ENCODE measurements around the gene PDE6A.
"Not testable (repeated sequence)": the region's sequence is repeated elsewhere in the genome, so short reads cannot be mapped to it uniquely, and the experiment has no call there.

Gene PDE6A

DNA sequence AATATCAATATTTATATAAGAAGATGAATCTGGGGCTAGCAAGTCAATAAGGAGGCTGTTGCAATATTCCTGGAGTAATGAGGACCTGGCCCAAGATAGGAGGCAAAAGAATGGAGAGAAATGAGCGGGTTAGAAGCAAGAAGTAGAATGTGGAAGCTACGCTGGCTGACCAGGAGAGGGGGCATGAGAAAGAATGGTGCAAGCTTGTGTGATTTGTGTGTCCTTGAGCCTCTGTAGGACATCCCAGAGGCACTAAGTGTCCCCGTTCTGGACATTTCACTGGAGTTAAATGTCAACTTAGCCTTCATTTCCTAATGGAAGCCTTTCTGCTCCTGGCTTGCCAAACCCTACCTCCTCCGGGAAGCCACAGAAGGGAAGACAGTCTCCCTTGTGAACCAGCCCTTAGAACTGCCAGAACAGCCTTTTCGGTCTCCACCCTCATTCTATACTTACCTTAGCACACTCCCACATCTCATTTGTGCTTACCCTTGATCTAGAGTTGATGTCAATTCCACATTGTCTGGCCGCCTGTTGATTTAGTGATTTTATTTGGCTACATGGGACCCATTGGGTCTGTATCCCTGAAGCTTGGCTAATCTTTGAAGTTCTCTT, 6.7 kb upstream of the PDE6A start:
- no peak for DNase-seq (ENCODE audit: low read depth)

GRCh38 chr5:149948993-149949392, 4.4 kb upstream of the PDE6A start:
- DNase-seq (ENCODE audit: low read depth) = no peak

DNA sequence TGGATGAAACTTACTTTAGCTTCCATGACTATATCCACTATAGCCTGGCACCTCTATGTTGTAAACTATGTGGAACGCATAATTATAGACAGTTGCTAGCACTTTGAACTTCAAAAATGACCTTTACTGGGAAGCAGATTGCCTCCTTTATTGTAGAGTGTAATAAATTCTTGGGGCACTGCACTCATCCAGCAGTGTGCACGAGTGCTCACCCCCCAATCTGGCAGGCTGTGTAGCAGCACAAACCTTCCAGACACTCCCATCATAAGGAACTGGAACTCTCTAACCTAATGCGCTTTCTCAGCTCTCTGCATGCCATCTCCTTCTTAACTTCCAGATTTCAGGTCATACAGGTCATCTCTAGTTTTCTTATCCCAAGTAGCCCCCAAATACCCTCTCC, 1.5 kb upstream of the PDE6A start:
- DNase-seq (ENCODE audit: low read depth) = no peak

- not testable (repeated sequence) for DNase-seq (ENCODE audit: low read depth)
These were observed 1.2 kb downstream of the PDE6A start for GRCh38 chr5:149943177-149943949.

DNA sequence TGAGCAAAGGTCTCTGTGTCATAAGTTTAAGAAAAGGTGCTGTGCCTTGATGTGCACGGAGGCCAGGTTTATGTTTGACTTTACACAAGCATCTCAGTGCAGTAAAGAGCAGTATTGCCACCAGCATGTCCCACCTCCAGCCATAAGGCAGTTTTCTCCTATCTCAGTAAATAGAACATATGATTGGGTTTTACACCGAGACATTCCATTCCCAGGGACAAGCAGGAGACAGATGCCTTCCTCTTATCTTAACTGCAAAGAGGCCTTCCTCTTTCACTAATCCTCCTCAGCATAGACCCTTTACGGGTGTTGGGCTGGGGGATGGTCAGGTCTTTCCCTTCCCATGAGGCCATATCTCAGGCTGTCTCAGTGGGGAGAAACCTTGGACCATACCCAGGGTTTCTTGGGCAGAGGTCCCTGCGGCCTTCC, 1.8 kb downstream of the PDE6A start:
- DNase-seq (ENCODE audit: low read depth) = not testable (repeated sequence)

GRCh38 chr5:149942199-149942598, 2.4 kb downstream of the PDE6A start:
- no peak for DNase-seq (ENCODE audit: low read depth)

- DNase-seq (ENCODE audit: low read depth) = no peak
These were observed 2.8 kb downstream of the PDE6A start for GRCh38 chr5:149941795-149942194.

DNA sequence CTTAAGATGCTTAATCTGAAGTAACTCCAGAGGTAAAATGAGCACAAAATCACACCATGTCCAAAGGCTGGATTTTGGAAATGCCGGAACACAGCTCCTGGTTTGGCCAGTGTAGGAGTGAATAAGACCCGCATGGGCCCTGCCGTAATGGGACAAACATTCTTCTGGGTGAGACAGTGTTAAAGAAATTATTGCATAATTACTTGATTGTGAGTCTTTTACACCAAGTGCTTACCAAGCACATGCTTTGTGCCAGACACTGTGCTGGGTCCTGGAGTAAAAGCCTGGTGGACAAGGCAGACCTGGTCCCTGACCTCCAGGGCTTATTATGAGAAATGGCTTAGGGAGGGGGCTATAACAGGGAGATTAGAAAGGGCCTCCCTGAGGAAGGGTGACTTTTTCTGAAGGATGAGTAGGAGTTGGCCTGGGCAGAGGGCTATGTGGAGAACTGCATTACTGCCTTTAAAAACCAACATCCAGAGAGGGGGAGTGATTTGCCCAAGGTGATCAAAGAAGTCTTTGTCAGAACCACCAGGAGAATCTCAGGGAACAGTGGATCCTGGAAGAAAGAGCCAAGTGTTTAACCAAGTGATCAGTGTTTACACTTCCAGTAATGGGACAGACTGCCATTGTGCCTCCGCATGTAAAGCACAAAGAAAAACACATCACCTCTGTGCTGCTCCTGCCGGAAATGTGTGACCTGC, 3.5 kb downstream of the PDE6A start:
- no peak for DNase-seq (ENCODE audit: low read depth)

DNA sequence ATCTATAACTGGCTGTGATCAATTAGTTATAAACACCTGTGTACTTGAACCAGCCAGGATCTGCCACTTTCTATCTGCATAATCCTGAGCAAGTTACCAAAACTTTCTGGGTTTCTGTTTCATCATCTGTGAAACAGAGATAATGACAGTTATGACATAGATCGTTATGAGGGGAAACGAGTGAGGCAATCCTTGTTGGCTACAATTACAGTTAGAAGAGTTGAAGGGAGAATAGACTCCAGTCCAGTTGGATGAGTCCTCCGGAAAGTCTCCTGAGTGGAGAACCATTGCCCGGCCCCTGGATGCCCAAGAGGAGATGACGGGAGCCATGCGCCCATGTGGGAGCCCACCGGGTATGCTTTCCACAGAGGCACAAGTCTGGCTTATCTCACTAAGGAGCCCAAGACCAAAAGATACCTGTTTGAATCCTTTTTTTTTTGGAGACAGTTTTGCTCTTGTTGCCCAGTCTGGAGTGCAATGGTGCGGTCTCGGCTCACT, 4.5 kb downstream of the PDE6A start:
- no peak for DNase-seq (ENCODE audit: low read depth)

DNA sequence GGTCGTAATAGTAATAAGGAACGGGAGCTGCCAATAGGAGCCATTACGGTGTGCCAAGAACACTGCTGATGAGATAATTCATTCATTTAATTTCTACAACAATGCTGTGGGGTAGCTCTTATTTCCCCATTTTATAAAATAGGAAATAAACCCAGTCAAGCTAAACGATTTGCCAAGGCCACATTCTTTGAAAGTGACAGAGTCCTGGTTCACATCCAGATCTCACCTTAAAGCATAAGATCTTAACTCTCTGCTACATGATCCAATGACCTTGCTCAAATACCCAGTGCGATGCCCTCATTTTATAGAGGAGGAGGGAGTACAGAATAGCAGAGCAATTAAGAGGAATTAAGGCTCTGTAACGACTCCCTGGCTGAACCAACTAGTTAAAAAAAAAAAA, 5.0 kb downstream of the PDE6A start:
- peak; percentile 47 for DNase-seq (ENCODE audit: low read depth)

DNA sequence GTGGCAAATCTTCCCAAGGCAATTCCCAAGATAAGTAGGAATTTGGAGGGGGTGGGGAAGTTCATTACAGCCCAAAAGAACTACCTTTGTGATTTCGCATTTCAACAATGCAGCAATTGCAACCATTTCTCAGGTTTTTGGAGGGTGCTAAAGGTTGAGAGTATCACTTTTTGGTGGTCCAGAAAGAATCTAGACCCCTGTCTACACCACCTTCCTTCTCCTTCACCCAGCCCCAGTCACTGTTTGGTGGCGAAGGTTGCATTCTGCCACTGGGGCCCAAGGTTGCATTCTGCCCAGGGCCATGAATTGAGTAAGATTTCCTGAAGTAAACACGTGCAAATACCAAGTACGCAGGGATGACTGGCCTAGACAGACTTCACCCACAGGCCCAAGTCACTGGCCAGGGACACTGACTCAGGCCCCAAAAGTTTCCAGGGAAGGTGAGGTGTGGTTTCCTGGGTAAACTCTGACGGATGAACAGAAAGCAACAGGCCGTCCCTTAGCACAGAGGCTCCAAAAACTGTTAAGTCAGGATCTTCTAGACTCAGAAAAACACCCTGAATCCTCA, 5.7 kb downstream of the PDE6A start:
- DNase-seq (ENCODE audit: low read depth) = peak; percentile 98

DNA sequence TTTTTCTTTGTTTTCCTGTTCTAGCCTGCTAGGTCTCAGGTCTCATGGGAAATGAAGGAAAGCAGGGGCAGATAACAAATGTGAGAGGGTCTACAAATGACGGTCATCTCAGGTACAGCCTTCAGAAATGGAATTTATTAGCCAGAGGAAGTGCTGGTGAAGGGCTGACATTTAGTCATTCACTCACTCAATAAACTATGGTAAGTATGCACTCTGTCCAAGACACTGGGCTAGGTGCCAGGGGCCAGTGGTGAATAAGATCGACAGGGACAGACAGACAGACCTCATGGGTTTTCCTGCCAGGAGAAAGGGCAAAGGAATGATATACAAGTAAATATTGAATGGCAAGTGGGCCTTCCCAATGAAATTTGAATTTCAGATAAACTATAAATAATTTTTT, 6.3 kb downstream of the PDE6A start:
- DNase-seq (ENCODE audit: low read depth) = peak; percentile 88

DNA sequence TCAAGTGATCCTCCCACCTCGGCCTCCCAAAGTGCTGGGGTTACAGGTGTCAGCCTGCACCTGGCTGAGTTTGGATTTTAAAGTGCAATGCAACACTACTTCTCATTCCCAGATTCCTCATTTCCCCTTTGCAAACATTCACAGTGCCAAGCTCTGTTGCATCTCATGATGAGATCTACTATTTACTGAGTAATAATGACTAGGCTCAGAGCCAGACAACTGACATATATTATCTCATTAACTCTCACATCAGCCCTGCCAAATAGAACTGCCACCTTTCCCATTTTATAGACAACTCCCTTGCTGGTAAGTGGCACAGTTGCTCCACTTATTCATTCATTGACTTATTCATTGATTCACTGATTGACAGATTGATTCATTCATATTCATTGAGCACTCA, 7.0 kb downstream of the PDE6A start:
- DNase-seq (ENCODE audit: low read depth) = peak; percentile 78

DNA sequence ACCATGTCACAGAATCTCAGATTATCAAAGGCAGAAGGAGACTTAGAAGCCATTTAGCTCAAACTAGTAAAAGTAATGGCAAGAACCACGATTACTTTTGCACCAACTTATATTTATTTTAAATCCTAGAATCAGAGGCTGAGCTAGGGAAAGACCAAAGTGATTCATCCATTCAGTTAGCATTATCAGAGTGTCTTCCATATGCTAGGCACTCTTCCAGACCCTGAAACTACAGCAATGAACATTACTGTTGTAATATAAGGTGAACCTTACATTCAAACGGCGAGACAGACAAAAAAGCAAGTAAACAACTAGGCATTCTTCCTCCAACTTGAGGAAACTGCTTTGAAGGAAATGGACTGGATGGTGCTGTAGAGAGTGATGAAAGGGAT, 7.9 kb downstream of the PDE6A start:
- DNase-seq (ENCODE audit: low read depth) = peak; percentile 42

DNA sequence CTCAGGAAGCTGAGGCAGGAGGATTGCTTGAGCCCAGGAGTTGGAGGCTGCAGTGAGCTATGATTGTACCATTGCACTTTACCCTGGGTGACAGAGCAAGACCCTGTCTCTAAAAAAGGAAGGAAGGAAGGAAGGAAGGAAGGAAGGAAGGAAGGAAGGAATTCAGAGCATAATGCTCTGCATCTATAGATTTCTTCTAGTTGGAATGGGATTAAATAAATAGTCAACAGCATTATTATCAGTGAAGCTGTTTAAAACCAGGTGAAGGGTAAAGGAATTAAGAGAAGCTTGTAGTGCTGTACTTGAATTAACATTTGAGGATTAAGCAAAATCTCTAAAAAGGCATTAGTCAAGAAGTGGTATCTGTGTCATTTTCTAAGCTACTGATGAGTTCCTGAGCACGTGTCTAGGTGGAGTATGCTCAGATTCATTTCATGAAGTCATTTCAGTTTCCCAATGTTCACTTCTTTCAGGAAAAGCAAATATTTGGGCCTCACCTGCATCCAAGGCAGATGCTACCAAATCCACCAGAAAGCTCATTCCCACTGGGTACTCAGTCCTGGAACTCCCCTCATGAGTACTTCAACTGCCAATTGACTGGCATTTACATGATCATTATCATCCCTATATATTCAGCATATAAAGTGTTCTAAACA, 8.4 kb downstream of the PDE6A start:
- no peak for DNase-seq (ENCODE audit: low read depth)

DNA sequence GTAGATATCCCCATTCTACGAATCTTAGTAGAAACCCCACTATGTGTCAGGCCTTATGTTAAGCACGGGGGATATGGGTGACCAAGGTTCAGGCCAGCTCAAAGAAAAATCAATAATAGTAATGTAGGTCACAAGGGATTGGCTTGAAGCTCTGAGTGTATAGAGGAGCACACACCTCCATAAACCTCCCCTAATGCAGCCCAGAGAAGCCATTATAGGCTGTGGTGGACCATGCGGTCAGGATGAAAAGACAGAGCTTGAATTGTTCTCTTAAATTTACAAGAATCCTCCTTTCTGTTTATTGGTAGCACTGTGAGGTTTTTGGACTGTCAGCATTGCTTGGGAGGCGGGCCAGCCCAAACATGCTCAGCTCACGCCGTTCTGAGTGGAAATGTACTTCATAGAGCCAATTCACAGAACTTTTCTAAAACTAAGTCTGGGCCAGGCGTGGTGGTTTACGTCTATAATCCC, 9.1 kb downstream of the PDE6A start:
- DNase-seq (ENCODE audit: low read depth) = no peak

DNA sequence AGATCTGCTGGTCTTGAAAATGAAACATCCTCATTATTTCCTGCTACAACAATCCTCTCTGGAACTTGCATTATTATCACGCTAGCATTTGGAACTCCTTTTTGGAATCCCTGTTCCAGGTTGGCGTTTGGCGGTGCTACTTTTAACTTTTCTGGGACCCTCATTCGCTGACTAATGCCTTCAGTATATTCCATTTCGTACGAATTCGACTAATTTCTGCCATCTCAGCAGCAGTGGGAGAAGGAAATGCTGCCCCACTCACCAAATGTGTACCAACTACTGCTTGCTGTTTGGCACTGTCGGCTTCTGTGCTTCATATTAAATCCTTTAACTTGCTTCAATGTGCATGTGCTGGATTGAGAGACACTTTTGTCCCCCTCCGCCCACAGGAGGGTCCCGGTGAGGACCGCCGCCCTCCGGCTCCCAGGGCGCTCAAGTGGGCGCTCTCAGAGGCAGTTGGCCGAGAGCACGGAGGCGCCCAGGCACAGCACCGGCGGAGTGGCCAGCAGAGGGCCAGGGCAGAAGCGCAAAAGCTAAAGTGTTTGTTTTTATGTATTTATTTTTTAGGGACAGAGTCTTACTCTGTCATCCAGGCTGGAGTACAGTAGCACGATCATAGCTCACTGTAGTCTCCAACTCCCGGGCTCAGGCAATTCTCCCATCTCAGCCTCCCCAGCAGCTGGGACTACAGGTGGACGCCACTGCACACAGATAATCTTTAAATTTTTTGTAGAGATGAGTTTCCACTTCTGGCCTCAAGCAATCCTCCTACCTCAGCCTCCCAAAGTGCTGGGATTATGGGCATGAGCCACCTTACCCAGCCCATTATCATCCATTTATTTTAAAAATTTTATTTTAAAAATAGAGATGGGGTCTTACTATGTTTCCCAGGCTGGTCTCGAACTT, 11.9 kb downstream of the PDE6A start:
- DNase-seq (ENCODE audit: low read depth) = no peak

DNA sequence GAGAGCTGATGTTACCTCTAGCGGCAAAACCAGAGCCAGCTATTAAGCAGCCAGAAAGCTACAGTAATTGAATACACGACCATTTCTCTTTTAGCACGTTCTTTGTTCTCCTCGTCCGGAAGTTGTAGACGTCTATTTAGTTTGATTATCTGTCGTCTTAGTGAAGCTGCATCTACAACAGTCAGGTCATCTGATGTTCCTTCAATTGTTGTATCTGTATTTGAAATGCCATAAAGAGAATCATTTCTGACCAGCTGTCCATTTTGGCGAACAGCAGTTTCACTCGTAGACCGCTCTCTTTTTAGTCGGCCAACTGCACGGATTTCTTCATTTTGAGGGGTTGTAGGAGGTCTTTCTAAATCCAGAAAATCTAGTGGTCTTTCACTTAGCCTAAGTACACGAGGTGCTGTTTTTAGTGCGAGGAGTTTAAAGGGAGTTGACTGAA, 12.6 kb downstream of the PDE6A start:
- DNase-seq (ENCODE audit: low read depth) = no peak

- DNase-seq (ENCODE audit: low read depth) = no peak
These were observed 13.6 kb downstream of the PDE6A start for GRCh38 chr5:149930749-149931574.
